Measurements from ENCODE around the gene RUNDC3A.
A peak's percentile ranks its signal among the peaks of the same experiment; 100 is the strongest.

The RUNDC3A gene

GRCh38 chr17:44283344-44284023, 24.9 kb upstream of the RUNDC3A start:
- Histone ChIP-seq H3K4me1 (ENCODE audit: control insufficient read depth, insufficient read depth, low read length) (peaks cover 7% of the 10 kb centered on the region), H3K9me3 (ENCODE audit: control insufficient read depth, insufficient read depth, low read length) (no peaks in the 10 kb centered on the region), H3K27ac (ENCODE audit: low read length) (no peak overlapping the region), H3K27me3 (ENCODE audit: control insufficient read depth, insufficient read depth, low read length) (no peaks in the 10 kb centered on the region), H3K4me3 (ENCODE audit: low read length) (no peak overlapping the region), H3K36me3 (ENCODE audit: control insufficient read depth, insufficient read depth, low read length) (no peaks in the 10 kb centered on the region)
- DNase-seq (ENCODE audit: low read depth, low spot score), result no peak
- WGBS (ENCODE audit: insufficient coverage, insufficient read length), result no CpG with 5 or more reads among the region's 8 CpGs

GRCh38 chr17:44284024-44284400, 24.4 kb upstream of the RUNDC3A start:
- Histone ChIP-seq H3K27me3 (ENCODE audit: control insufficient read depth, insufficient read depth, low read length) (no peaks in the 10 kb centered on the region), H3K9me3 (ENCODE audit: control insufficient read depth, insufficient read depth, low read length) (no peaks in the 10 kb centered on the region), H3K4me1 (ENCODE audit: control insufficient read depth, insufficient read depth, low read length) (peaks cover 7% of the 10 kb centered on the region), H3K27ac (ENCODE audit: low read length) (no peak overlapping the region), H3K36me3 (ENCODE audit: control insufficient read depth, insufficient read depth, low read length) (no peaks in the 10 kb centered on the region), H3K4me3 (ENCODE audit: low read length) (no peak overlapping the region)
- DNase-seq (ENCODE audit: low read depth, low spot score), result no peak
- WGBS (ENCODE audit: insufficient coverage, insufficient read length), result no CpG with 5 or more reads among the region's 4 CpGs

- H3K4me1 ChIP-seq (ENCODE audit: control insufficient read depth, insufficient read depth, low read length), result no peaks in the 10 kb centered on the region
- H3K27me3 ChIP-seq (ENCODE audit: control insufficient read depth, insufficient read depth, low read length), result no peaks in the 10 kb centered on the region
- H3K9me3 ChIP-seq (ENCODE audit: control insufficient read depth, insufficient read depth, low read length), result no peaks in the 10 kb centered on the region
- H3K27ac ChIP-seq (ENCODE audit: low read length), result no peak overlapping the region
- no peak overlapping the region for H3K4me3 ChIP-seq (ENCODE audit: low read length)
- no peaks in the 10 kb centered on the region for H3K36me3 ChIP-seq (ENCODE audit: control insufficient read depth, insufficient read depth, low read length)
- no CpG with 5 or more reads among the region's 8 CpGs for WGBS (ENCODE audit: insufficient coverage, insufficient read length)
- DNase-seq (ENCODE audit: low read depth, low spot score), result no peak
Observed at GRCh38 chr17:44287651-44288050, 20.8 kb upstream of the RUNDC3A start.

- no peaks in the 10 kb centered on the region for H3K4me1 ChIP-seq (ENCODE audit: control insufficient read depth, insufficient read depth, low read length)
Observed at GRCh38 chr17:44293509-44294226, 14.7 kb upstream of the RUNDC3A start.

GRCh38 chr17:44297975-44298374, 10.4 kb upstream of the RUNDC3A start:
- Histone ChIP-seq H3K4me3 (ENCODE audit: low read length) (no peak overlapping the region), H3K4me1 (ENCODE audit: control insufficient read depth, insufficient read depth, low read length) (no peaks in the 10 kb centered on the region), H3K9me3 (ENCODE audit: control insufficient read depth, insufficient read depth, low read length) (no peaks in the 10 kb centered on the region), H3K27ac (ENCODE audit: low read length) (no peak overlapping the region), H3K36me3 (ENCODE audit: control insufficient read depth, insufficient read depth, low read length) (no peaks in the 10 kb centered on the region), H3K27me3 (ENCODE audit: control insufficient read depth, insufficient read depth, low read length) (peaks cover 2% of the 10 kb centered on the region; the same call in 1 of the 2 replicates)
- no peak for DNase-seq (ENCODE audit: low read depth, low spot score)
- WGBS (ENCODE audit: insufficient coverage, insufficient read length), result no CpG with 5 or more reads among the region's 3 CpGs

More at GRCh38 chr17:44293509-44294226, 14.7 kb upstream of the RUNDC3A start:
- DNase-seq (ENCODE audit: low read depth, low spot score), result no peak
- no peaks in the 10 kb centered on the region for H3K27me3 ChIP-seq (ENCODE audit: control insufficient read depth, insufficient read depth, low read length)
- no peak overlapping the region for H3K4me3 ChIP-seq (ENCODE audit: low read length)
- WGBS (ENCODE audit: insufficient coverage, insufficient read length), result no CpG with 5 or more reads among the region's 9 CpGs
- H3K36me3 ChIP-seq (ENCODE audit: control insufficient read depth, insufficient read depth, low read length), result no peaks in the 10 kb centered on the region
- H3K9me3 ChIP-seq (ENCODE audit: control insufficient read depth, insufficient read depth, low read length), result no peaks in the 10 kb centered on the region
- H3K27ac ChIP-seq (ENCODE audit: low read length), result no peak overlapping the region

- no peak overlapping the region for H3K27ac ChIP-seq (ENCODE audit: low read length)
- peaks cover 2% of the 10 kb centered on the region; the same call in 1 of the 2 replicates for H3K27me3 ChIP-seq (ENCODE audit: control insufficient read depth, insufficient read depth, low read length)
- no peaks in the 10 kb centered on the region for H3K9me3 ChIP-seq (ENCODE audit: control insufficient read depth, insufficient read depth, low read length)
- no peak for DNase-seq (ENCODE audit: low read depth, low spot score)
- no peak overlapping the region for H3K4me3 ChIP-seq (ENCODE audit: low read length)
- no peaks in the 10 kb centered on the region for H3K36me3 ChIP-seq (ENCODE audit: control insufficient read depth, insufficient read depth, low read length)
- H3K4me1 ChIP-seq (ENCODE audit: control insufficient read depth, insufficient read depth, low read length), result peaks cover 8% of the 10 kb centered on the region
Observed at GRCh38 chr17:44304651-44305050, 3.8 kb upstream of the RUNDC3A start.

- no peaks in the 10 kb centered on the region for H3K27me3 ChIP-seq (ENCODE audit: control insufficient read depth, insufficient read depth, low read length)
- peak overlapping the region; percentile 27; the same call in 1 of the 2 replicates for H3K4me3 ChIP-seq (ENCODE audit: low read length)
- H3K36me3 ChIP-seq (ENCODE audit: control insufficient read depth, insufficient read depth, low read length), result no peaks in the 10 kb centered on the region
- no peaks in the 10 kb centered on the region for H3K9me3 ChIP-seq (ENCODE audit: control insufficient read depth, insufficient read depth, low read length)
- no CpG with 5 or more reads among the region's 26 CpGs for WGBS (ENCODE audit: insufficient coverage, insufficient read length)
- no peak overlapping the region for H3K27ac ChIP-seq (ENCODE audit: low read length)
- no peak for DNase-seq (ENCODE audit: low read depth, low spot score)
- peaks cover 9% of the 10 kb centered on the region for H3K4me1 ChIP-seq (ENCODE audit: control insufficient read depth, insufficient read depth, low read length)
Observed at GRCh38 chr17:44307387-44308186, 814 bp upstream of the RUNDC3A start.

GRCh38 chr17:44308865-44309264, 464 bp downstream of the RUNDC3A start:
- no peak overlapping the region for H3K27ac ChIP-seq (ENCODE audit: low read length)
- no peaks in the 10 kb centered on the region for H3K9me3 ChIP-seq (ENCODE audit: control insufficient read depth, insufficient read depth, low read length)
- peak overlapping the region; percentile 28; the same call in 1 of the 2 replicates for H3K4me3 ChIP-seq (ENCODE audit: low read length)
- H3K4me1 ChIP-seq (ENCODE audit: control insufficient read depth, insufficient read depth, low read length), result peaks cover 12% of the 10 kb centered on the region
- DNase-seq (ENCODE audit: low read depth, low spot score), result no peak
- no CpG with 5 or more reads among the region's 15 CpGs for WGBS (ENCODE audit: insufficient coverage, insufficient read length)
- no peaks in the 10 kb centered on the region; the same call in 1 of the 2 replicates for H3K27me3 ChIP-seq (ENCODE audit: control insufficient read depth, insufficient read depth, low read length)
- H3K36me3 ChIP-seq (ENCODE audit: control insufficient read depth, insufficient read depth, low read length), result no peaks in the 10 kb centered on the region

- H3K27ac ChIP-seq (ENCODE audit: low read length), result no peak overlapping the region
- H3K9me3 ChIP-seq (ENCODE audit: control insufficient read depth, insufficient read depth, low read length), result no peaks in the 10 kb centered on the region
- no peak overlapping the region for H3K4me3 ChIP-seq (ENCODE audit: low read length)
- no peaks in the 10 kb centered on the region; the same call in 1 of the 2 replicates for H3K27me3 ChIP-seq (ENCODE audit: control insufficient read depth, insufficient read depth, low read length)
- WGBS (ENCODE audit: insufficient coverage, insufficient read length), result no CpG with 5 or more reads among the region's 5 CpGs
- peaks cover 12% of the 10 kb centered on the region for H3K4me1 ChIP-seq (ENCODE audit: control insufficient read depth, insufficient read depth, low read length)
- DNase-seq (ENCODE audit: low read depth, low spot score), result no peak
- H3K36me3 ChIP-seq (ENCODE audit: control insufficient read depth, insufficient read depth, low read length), result no peaks in the 10 kb centered on the region
Observed at GRCh38 chr17:44309472-44309871, 1.1 kb downstream of the RUNDC3A start.

GRCh38 chr17:44310188-44310587, 1.8 kb downstream of the RUNDC3A start:
- DNase-seq (ENCODE audit: low read depth, low spot score), result no peak
- no peak overlapping the region for H3K4me3 ChIP-seq (ENCODE audit: low read length)
- H3K27me3 ChIP-seq (ENCODE audit: control insufficient read depth, insufficient read depth, low read length), result no peaks in the 10 kb centered on the region; the same call in 1 of the 2 replicates
- peaks cover 12% of the 10 kb centered on the region for H3K4me1 ChIP-seq (ENCODE audit: control insufficient read depth, insufficient read depth, low read length)
- H3K36me3 ChIP-seq (ENCODE audit: control insufficient read depth, insufficient read depth, low read length), result no peaks in the 10 kb centered on the region
- no CpG with 5 or more reads among the region's 2 CpGs for WGBS (ENCODE audit: insufficient coverage, insufficient read length)
- no peaks in the 10 kb centered on the region for H3K9me3 ChIP-seq (ENCODE audit: control insufficient read depth, insufficient read depth, low read length)
- H3K27ac ChIP-seq (ENCODE audit: low read length), result no peak overlapping the region
